ENCODE data around the gene SCN1B.

The SCN1B gene

GRCh38 chr19:35077411-35078223 lies 47.3 kb downstream of the SCN1B start:
- no peak for DNase-seq

- DNase-seq, result no peak
These were observed 49.6 kb downstream of the SCN1B start for GRCh38 chr19:35079826-35080225.

GRCh38 chr19:35080613-35081170 lies 50.4 kb downstream of the SCN1B start:
- no peak for DNase-seq

GRCh38 chr19:35081201-35081600 lies 50.9 kb downstream of the SCN1B start:
- no peak for DNase-seq

- no peak for DNase-seq
These were observed 53.6 kb downstream of the SCN1B start for GRCh38 chr19:35083691-35084508.

GRCh38 chr19:35084509-35084762 lies 54.2 kb downstream of the SCN1B start:
- no peak for DNase-seq

- no peak for DNase-seq
These were observed 55.7 kb downstream of the SCN1B start for GRCh38 chr19:35085947-35086346.

GRCh38 chr19:35086455-35086854 lies 56.2 kb downstream of the SCN1B start:
- no peak for DNase-seq

- no peak for DNase-seq
These were observed 57.1 kb downstream of the SCN1B start for GRCh38 chr19:35087393-35087792.

- peak; percentile 63 for DNase-seq
These were observed 58.1 kb downstream of the SCN1B start for GRCh38 chr19:35088131-35088913.

GRCh38 chr19:35089554-35089953 lies 59.3 kb downstream of the SCN1B start:
- DNase-seq, result no peak
